MM.1S (cell line): Measurements from ENCODE around the gene GALNT7.

Experiments used
- CTCF ChIP-seq: fragments of 300-600 bp; sonication (generic); IDR thresholded peaks from 2 replicates; pipeline ENCODE4 v1.5.1; 2016; ENCODE audit warnings: antibody characterized with exemption, low read length, mixed read lengths
- EZH2phosphoT487 ChIP-seq: fragments of 300-600 bp; sonication (generic); IDR thresholded peaks from 2 replicates; pipeline ENCODE4 v1.6.1; 2018; ENCODE audit warnings: antibody characterized with exemption, low read length

GRCh38 chr4:173159791-173160190 is 8.8 kb upstream of the GALNT7 start:
- no peak for TF ChIP-seq CTCF
- TF ChIP-seq EZH2phosphoT487, result no peak
